Measurements from ENCODE around the gene ADCY5.

The ADCY5 gene

DNA sequence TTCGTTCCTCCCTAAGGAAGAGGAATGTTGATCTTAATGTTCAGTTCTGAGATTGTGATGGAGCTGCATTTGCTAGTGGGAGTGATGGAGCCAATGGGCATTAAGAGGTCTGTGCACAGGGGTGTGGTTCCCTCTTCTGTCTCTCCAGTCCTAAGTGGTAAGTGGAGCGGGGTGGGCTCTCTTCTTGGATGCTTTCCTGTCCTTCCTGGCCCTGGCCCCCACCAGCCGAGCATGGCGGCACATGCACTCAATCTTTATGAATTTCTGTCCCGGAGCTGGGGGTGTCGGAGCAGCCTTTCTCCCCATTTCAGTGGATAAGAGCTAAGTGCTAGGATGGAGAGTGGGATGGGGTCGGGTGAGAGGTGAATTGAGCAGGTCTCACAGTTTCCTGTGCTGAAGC is 37.6 kb upstream of the ADCY5 start:
- TF ChIP-seq CTCF (IDR thresholded peaks at IDR 0.05; ENCODE audit: insufficient read depth, low read length, missing control alignments): no peak
- ChIA-PET CTCF (interaction anchor here (1.4 to 3.9 kb wide), 2 partner anchors 157 kb away, joined by 6 to 17 read pairs; no protein-coding TSS in a partner anchor), POLR2A (no interaction called here)

GRCh38 chr3:123485551-123485950 is 36.7 kb upstream of the ADCY5 start:
- H3K4me3 ChIP-seq (ENCODE audit: low read depth, low read length): no peak overlapping the region
- ChIA-PET POLR2A (interaction anchor here (0.6 kb wide), 1 partner anchor 47 kb away, joined by 6 read pairs; no protein-coding TSS in a partner anchor), CTCF (interaction anchor here (0.7 to 3.9 kb wide), 2 partner anchors 156 to 159 kb away, joined by 3 to 17 read pairs; no protein-coding TSS in a partner anchor)
- no peak for DNase-seq (ENCODE audit: low read depth, low spot score)
- TF ChIP-seq CTCF (IDR thresholded peaks at IDR 0.05; ENCODE audit: insufficient read depth, low read length, missing control alignments): no peak

More for the DNA sequence above, 37.6 kb upstream of the ADCY5 start:
- H3K4me3 ChIP-seq (ENCODE audit: low read depth, low read length): no peak overlapping the region
- DNase-seq (ENCODE audit: low read depth, low spot score): no peak

DNA sequence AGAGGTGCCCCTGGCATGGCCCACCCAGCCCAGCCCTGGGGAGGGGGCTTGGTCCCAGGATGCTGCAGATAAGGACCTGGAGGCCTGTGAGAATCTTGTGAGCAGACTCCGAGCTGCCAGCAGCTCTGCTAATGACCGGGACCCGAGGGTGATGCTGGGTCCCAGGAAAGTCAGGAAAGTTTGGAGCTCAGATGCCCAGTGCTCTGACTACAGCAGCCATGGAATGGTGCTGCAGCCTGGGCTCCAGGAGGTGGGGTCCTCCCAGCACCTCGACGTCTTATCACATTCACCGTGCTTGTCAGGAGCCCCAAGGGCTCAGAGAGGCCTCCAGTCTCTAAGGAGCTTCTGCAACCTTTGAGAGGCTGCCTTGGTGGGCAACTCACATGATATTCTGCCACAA is 34.3 kb upstream of the ADCY5 start:
- no peak overlapping the region for H3K4me3 ChIP-seq (ENCODE audit: low read depth, low read length)
- TF ChIP-seq CTCF (IDR thresholded peaks at IDR 0.05; ENCODE audit: insufficient read depth, low read length, missing control alignments): no peak

GRCh38 chr3:123481722-123482457 is 33.0 kb upstream of the ADCY5 start:
- DNase-seq (ENCODE audit: low read depth, low spot score): no peak
- no peak overlapping the region for H3K4me3 ChIP-seq (ENCODE audit: low read depth, low read length)
- POLR2A ChIA-PET: no interaction called here
- no peak for TF ChIP-seq CTCF (IDR thresholded peaks at IDR 0.05; ENCODE audit: insufficient read depth, low read length, missing control alignments)
- CTCF ChIA-PET: interaction anchor here (0.8 to 2.0 kb wide), 3 partner anchors 9 to 150 kb away, joined by 3 to 7 read pairs (median 3); no protein-coding TSS in a partner anchor

More for the DNA sequence above, 34.3 kb upstream of the ADCY5 start:
- POLR2A ChIA-PET: no interaction called here
- CTCF ChIA-PET: interaction anchor here (1.7 to 3.9 kb wide), 3 partner anchors 8 to 154 kb away, joined by 6 to 17 read pairs (median 7); no protein-coding TSS in a partner anchor
- DNase-seq (ENCODE audit: low read depth, low spot score): no peak

DNA sequence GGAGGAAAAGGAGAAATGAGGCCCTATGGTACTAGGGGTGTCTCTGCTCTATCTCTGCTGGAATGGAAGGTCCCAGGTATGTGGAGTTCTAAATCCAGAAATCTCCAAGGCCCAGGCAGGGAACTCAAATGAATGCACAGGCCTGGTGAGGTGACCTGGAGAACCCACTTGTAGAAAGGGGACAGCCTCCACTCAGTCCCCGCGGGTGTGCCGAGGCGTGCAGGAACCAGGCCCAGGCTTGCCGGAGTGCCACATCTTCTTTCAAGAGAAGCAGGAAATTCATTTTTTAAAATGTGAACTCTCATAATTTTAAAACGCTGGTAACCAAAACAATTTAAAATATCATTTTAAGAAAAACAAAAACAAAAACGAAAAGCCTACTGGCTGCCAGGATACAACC is 32.2 kb upstream of the ADCY5 start:
- TF ChIP-seq CTCF (IDR thresholded peaks at IDR 0.05; ENCODE audit: insufficient read depth, low read length, missing control alignments): no peak
- no peak overlapping the region for H3K4me3 ChIP-seq (ENCODE audit: low read depth, low read length)
- ChIA-PET CTCF (interaction anchor here (1.1 kb wide), 1 partner anchor 8 kb away, joined by 5 read pairs; no protein-coding TSS in a partner anchor), POLR2A (no interaction called here)
- DNase-seq (ENCODE audit: low read depth, low spot score): no peak

GRCh38 chr3:123480428-123480827 is 31.5 kb upstream of the ADCY5 start:
- H3K4me3 ChIP-seq (ENCODE audit: low read depth, low read length): no peak overlapping the region
- TF ChIP-seq CTCF (IDR thresholded peaks at IDR 0.05; ENCODE audit: insufficient read depth, low read length, missing control alignments): no peak
- ChIA-PET POLR2A (no interaction called here), CTCF (interaction anchor here (1.1 kb wide), 1 partner anchor 9 kb away, joined by 5 read pairs; no protein-coding TSS in a partner anchor)
- DNase-seq (ENCODE audit: low read depth, low spot score): no peak

All from AG04449 (cell line).